Left lung (tissue), 10 donors: ENCODE results near the gene PRG2. TPM values are rescaled to one million over a fixed set of nuclear protein-coding genes. Genes with fewer than 3 reads are reported as not detected.

Experiments used
- ATAC-seq: fragments of 200-7000 bp; cut with Tn5 transposase; one replicate; pipeline ENCODE4 v1.9.1; 2020; ENCODE audit warnings: moderate library complexity
- DNase-seq, 4 donors: peaks; one replicate each; pipeline ENCODE4 v3.0.0-alpha.2; 2013 to 2020
- H3K27ac ChIP-seq, 2 donors: fragments of 200-600 bp; sonication (generic) in 1 of 2; one replicate each; pipeline versions ENCODE4 v1.5.0 to v1.8.0; 2020 to 2021
- H3K27me3 ChIP-seq, 2 donors: fragments of 200-600 bp; sonication (generic) in 1 of 2; one replicate each; pipeline versions ENCODE4 v1.5.0 to v1.8.0; 2020 to 2021
- H3K36me3 ChIP-seq, 2 donors: fragments of 200-600 bp; sonication (generic) in 1 of 2; one replicate each; pipeline versions ENCODE4 v1.5.0 to v1.8.0; 2020 to 2021
- H3K4me1 ChIP-seq, 2 donors: fragments of 200-600 bp; one replicate each; pipeline ENCODE4 v1.8.0; 2021
- H3K4me3 ChIP-seq, 2 donors: fragments of 200-600 bp; sonication (generic) in 1 of 2; one replicate each; pipeline versions ENCODE4 v1.5.0 to v1.8.0; 2020 to 2021; ENCODE audit warnings: mild to moderate bottlenecking in 1 of 2
- H3K9me3 ChIP-seq, 2 donors: fragments of 200-600 bp; sonication (generic) in 1 of 2; one replicate each; pipeline versions ENCODE4 v1.5.0 to v1.8.0; 2020 to 2021
- CTCF ChIP-seq, 2 donors: fragments of 200-600 bp; sonication (generic) in 1 of 2; IDR thresholded peaks; one replicate each; pipeline versions ENCODE4 v1.5.0 to v1.8.0; 2021; ENCODE audit warnings: antibody characterized with exemption in 2 of 2
- intact Hi-C, 2 donors: fragments of 100-400 bp; cut with DNase I; formaldehyde crosslinking; loops; one replicate each; pipeline versions ENCODE4 v1.11.2 to v1.14.2; 2022
- polyA plus RNA-seq, 6 donors: library from polyadenylated mRNA; unstranded; fragments of 120-200 nt; gene quantifications; one replicate each; pipeline ENCODE4 v1.2.1, GENCODE V29; 2013; ENCODE audit not compliant: insufficient read length in 6 of 6
- total RNA-seq, 2 donors: library from RNA; stranded (reverse); fragmentation: NEBNext Ultra II Directional; extraction: Animal tissue kit (Norgen Biotek cat#: 25700); gene quantifications; one replicate each; pipeline ENCODE4 v1.2.1, GENCODE V29; 2021
- donor health status: DM: no; HTN: yes; CAD: no.
- donor health status: DM: no; HTN: no; CAD: no.

The PRG2 gene
- total and polyA plus RNA-seq, 8 donors = 0.34 to 1.7 (median 1.3) TPM; not detected in 1

GRCh38 chr11:57370251-57370650, 20.2 kb downstream of the PRG2 start:
- peak in 1 of 4 donors; percentile 45 for DNase-seq
- Histone ChIP-seq H3K4me1 (peaks cover 0 to 14% of the 10 kb centered on the region in 2 donors), H3K4me3 (no peak overlapping the region), H3K9me3 (no peaks in the 10 kb centered on the region), H3K36me3 (no peaks in the 10 kb centered on the region), H3K27me3 (no peaks in the 10 kb centered on the region), H3K27ac (no peak overlapping the region)
- no peak for TF ChIP-seq CTCF (IDR thresholded peaks at IDR 0.05)
- intact Hi-C loops = no loop called here
- no peak for ATAC-seq

- no peak for TF ChIP-seq CTCF (IDR thresholded peaks at IDR 0.05)
- no peaks in the 10 kb centered on the region for H3K27me3 ChIP-seq
Observed at GRCh38 chr11:57368845-57369232, 21.6 kb downstream of the PRG2 start.

DNA sequence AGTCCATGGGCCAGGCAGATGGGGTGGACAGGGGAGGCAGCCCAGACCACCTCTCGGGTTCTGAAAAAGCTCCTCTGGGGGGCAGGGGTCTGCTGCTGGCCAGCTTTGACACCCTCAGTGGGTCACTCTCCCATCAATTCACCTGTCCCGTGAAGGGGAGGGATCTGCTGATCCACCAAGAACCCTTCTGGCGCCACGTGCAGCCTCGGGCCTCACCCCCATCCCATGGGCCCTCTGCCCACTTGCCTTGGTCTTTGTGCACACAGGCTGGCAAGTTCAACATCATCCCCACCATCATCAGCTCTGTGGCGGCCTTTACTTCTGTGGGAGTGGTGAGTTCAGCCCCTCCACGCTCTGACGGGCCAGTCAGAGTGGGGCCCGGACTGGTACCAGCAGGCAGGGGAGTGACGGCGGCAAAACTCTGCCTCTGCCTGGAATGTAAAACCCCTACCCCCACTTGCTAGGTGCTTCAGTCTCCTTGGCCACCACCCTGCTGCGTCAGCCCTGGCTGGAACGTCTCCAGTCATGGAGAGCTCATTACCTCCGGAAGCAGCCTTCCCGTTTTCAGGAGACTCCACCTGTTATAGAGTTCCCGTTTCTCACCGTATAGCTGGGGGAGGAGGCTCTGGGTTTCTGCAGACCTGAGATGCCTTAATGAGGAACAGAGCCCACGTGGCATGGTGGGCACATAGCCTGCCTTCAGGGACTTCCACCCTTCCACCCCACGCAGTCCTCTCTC, 22.2 kb downstream of the PRG2 start:
- Histone ChIP-seq H3K36me3 (no peaks in the 10 kb centered on the region), H3K27me3 (no peaks in the 10 kb centered on the region), H3K27ac (no peak overlapping the region), H3K9me3 (no peaks in the 10 kb centered on the region), H3K4me3 (no peak overlapping the region), H3K4me1 (peaks cover 0 to 14% of the 10 kb centered on the region in 2 donors)
- peak; percentile 93 for ATAC-seq
- TF ChIP-seq CTCF (IDR thresholded peaks at IDR 0.05) = no peak
- intact Hi-C loops = no loop called here
- DNase-seq = peak in 3 of 4 donors; percentile 46 to 85 (median 80)

More at GRCh38 chr11:57368845-57369232, 21.6 kb downstream of the PRG2 start:
- H3K27ac ChIP-seq = no peak overlapping the region
- no peak overlapping the region for H3K4me3 ChIP-seq
- no peaks in the 10 kb centered on the region for H3K36me3 ChIP-seq
- no peak for ATAC-seq
- peaks cover 0 to 14% of the 10 kb centered on the region in 2 donors for H3K4me1 ChIP-seq
- DNase-seq = no peak
- H3K9me3 ChIP-seq = no peaks in the 10 kb centered on the region
- intact Hi-C loops = no loop called here

- DNase-seq = no peak
- no peak for TF ChIP-seq CTCF (IDR thresholded peaks at IDR 0.05)
- Histone ChIP-seq H3K36me3 (no peaks in the 10 kb centered on the region), H3K4me3 (no peak overlapping the region), H3K4me1 (peaks cover 0 to 14% of the 10 kb centered on the region in 2 donors), H3K9me3 (no peaks in the 10 kb centered on the region), H3K27ac (no peak overlapping the region), H3K27me3 (no peaks in the 10 kb centered on the region)
- intact Hi-C loops = no loop called here
- ATAC-seq = peak; percentile 7
Observed at GRCh38 chr11:57364851-57365660, 25.4 kb downstream of the PRG2 start.
